ENCODE data around the gene KLK3. TPM values are rescaled to one million over a fixed set of nuclear protein-coding genes. Genes with fewer than 3 reads are reported as not detected.

The KLK3 gene
- total RNA-seq, 4 donors from 2014 or later = not detected

DNA sequence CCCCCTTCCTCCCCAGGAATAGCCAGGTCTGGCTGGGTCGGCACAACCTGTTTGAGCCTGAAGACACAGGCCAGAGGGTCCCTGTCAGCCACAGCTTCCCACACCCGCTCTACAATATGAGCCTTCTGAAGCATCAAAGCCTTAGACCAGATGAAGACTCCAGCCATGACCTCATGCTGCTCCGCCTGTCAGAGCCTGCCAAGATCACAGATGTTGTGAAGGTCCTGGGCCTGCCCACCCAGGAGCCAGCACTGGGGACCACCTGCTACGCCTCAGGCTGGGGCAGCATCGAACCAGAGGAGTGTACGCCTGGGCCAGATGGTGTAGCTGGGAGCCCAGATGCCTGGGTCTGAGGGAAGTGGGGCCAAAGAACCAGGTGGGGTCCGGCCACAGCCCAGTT lies 21.7 kb downstream of the KLK3 start:
- ATAC-seq (ENCODE audit: low FRiP score) = no peak
- TF ChIP-seq, protein P1, sequence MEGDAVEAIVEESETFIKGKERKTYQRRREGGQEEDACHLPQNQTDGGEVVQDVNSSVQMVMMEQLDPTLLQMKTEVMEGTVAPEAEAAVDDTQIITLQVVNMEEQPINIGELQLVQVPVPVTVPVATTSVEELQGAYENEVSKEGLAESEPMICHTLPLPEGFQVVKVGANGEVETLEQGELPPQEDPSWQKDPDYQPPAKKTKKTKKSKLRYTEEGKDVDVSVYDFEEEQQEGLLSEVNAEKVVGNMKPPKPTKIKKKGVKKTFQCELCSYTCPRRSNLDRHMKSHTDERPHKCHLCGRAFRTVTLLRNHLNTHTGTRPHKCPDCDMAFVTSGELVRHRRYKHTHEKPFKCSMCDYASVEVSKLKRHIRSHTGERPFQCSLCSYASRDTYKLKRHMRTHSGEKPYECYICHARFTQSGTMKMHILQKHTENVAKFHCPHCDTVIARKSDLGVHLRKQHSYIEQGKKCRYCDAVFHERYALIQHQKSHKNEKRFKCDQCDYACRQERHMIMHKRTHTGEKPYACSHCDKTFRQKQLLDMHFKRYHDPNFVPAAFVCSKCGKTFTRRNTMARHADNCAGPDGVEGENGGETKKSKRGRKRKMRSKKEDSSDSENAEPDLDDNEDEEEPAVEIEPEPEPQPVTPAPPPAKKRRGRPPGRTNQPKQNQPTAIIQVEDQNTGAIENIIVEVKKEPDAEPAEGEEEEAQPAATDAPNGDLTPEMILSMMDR (IDR thresholded peaks at IDR 0.05) = no peak

GRCh38 chr19:50877338-50877737 lies 22.6 kb downstream of the KLK3 start:
- TF ChIP-seq, protein P1 (IDR thresholded peaks at IDR 0.05) = no peak

More for the DNA sequence above, 21.7 kb downstream of the KLK3 start:
- no peak for DNase-seq (ENCODE audit: low spot score)

DNA sequence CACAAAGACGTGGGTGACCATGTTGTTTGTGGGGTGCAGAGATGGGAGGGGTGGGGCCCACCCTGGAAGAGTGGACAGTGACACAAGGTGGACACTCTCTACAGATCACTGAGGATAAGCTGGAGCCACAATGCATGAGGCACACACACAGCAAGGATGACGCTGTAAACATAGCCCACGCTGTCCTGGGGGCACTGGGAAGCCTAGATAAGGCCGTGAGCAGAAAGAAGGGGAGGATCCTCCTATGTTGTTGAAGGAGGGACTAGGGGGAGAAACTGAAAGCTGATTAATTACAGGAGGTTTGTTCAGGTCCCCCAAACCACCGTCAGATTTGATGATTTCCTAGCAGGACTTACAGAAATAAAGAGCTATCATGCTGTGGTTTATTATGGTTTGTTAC lies 24.1 kb downstream of the KLK3 start:
- TF ChIP-seq, protein P1 (IDR thresholded peaks at IDR 0.05) = no peak
- ATAC-seq (ENCODE audit: low FRiP score) (no peak), DNase-seq (ENCODE audit: low spot score) (no peak)

More at GRCh38 chr19:50877338-50877737, 22.6 kb downstream of the KLK3 start:
- no peak for DNase-seq (ENCODE audit: low spot score)
- no peak for ATAC-seq (ENCODE audit: low FRiP score)

- DNase-seq (ENCODE audit: low spot score) = no peak
- ATAC-seq (ENCODE audit: low FRiP score) = no peak
- TF ChIP-seq, protein P1 (IDR thresholded peaks at IDR 0.05) = no peak
These were observed 25.5 kb downstream of the KLK3 start for GRCh38 chr19:50880241-50880640.

DNA sequence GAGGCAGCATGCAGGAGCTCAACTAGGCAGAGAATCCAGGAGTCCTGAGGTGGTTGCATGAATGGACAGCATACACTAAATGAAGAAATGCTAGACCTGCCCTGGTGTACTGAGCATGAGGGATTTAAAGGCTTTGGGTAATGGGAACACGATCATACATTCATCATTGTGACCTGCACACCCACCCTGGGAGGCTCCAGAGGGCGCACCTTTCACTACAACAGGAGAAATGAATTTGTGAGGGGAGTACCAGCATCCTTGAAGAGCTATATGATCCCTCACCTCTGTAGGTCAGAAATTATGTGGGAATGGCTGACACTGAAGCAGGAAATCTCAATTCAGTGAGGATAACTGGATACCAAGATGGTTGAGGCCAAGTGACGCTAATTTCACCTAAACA lies 27.5 kb downstream of the KLK3 start:
- DNase-seq (ENCODE audit: low spot score) = no peak
- no peak for ATAC-seq (ENCODE audit: low FRiP score)
- TF ChIP-seq, protein P1 (IDR thresholded peaks at IDR 0.05) = no peak

GRCh38 chr19:50889638-50890037 lies 34.9 kb downstream of the KLK3 start:
- no peak for DNase-seq (ENCODE audit: low spot score)
- ATAC-seq (ENCODE audit: low FRiP score) = no peak
- TF ChIP-seq, protein P1 (IDR thresholded peaks at IDR 0.05) = no peak

DNA sequence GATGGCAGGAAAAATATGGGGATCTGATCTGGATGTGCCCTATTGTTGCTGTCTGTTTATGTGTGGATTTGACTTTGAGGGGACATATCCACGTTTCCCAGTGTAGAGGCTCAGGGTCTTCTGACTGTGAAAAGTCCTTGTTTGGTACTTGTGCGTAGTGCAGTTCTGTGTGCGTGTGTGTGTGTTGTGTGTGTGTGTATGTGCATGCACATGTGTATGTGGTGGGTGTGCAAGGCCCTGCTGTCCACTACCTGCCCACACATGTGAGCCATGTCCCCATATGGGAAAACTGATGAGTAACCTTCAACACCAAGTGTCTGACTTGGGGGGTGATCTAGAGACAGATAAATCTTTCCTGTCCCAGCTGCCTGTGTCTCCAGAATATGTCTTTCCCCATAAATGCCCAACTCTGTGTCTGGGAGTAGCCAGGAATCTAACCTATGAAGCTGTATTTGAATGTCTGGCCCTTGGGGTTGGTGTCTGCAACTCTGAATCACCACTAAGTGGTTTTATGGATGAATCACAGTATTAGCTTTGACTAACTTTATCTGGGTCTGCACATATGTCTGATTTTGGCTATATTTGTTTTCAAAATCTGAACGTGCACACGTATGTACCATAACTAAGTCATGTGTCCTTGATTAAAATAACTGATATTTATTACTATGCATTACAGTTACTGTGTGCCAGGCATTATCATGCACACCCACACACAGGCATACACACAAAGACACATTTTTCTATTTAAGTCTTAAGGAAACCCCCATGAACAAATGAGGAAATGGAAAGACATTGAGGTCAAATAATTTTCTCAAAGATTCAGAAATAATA lies 35.9 kb downstream of the KLK3 start:
- TF ChIP-seq, protein P1 (IDR thresholded peaks at IDR 0.05) = no peak
- ATAC-seq (ENCODE audit: low FRiP score) = no peak
- DNase-seq (ENCODE audit: low spot score) = no peak
